Measurements from ENCODE around the gene WBP1L.

WBP1L gene

DNA sequence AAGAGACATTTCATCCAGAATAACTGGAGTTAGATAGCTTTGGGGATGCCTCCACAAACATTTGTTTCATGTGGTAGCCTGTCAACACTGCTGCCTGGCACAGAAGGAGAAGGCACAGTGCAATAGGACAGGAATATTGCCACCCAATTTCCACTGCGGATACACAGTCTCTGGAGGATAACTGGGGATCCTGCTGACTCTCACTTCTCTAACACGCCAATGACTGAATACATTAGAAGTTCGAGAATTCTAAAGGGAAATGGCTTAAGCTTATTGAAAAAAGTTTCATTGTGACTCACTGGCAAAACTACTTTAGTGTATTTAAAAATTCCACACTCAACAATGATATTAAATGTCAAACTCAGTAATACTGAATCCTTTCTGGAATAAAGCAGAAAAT, 42.5 kb upstream of the WBP1L start:
- TF ChIP-seq GLI2 (tag by site-specific recombination; IDR thresholded peaks at IDR 0.05; ENCODE audit: borderline replicate concordance, low read depth) (no peak), SP7 (tag by site-specific recombination; IDR thresholded peaks at IDR 0.05) (no peak), ZNF707 (tag by site-specific recombination; IDR thresholded peaks at IDR 0.05) (no peak)
- TF ChIP-seq, protein P1, sequence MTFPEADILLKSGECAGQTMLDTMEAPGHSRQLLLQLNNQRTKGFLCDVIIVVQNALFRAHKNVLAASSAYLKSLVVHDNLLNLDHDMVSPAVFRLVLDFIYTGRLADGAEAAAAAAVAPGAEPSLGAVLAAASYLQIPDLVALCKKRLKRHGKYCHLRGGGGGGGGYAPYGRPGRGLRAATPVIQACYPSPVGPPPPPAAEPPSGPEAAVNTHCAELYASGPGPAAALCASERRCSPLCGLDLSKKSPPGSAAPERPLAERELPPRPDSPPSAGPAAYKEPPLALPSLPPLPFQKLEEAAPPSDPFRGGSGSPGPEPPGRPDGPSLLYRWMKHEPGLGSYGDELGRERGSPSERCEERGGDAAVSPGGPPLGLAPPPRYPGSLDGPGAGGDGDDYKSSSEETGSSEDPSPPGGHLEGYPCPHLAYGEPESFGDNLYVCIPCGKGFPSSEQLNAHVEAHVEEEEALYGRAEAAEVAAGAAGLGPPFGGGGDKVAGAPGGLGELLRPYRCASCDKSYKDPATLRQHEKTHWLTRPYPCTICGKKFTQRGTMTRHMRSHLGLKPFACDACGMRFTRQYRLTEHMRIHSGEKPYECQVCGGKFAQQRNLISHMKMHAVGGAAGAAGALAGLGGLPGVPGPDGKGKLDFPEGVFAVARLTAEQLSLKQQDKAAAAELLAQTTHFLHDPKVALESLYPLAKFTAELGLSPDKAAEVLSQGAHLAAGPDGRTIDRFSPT (tag by site-specific recombination; IDR thresholded peaks at IDR 0.05): no peak
- TF ChIP-seq, protein P2, sequence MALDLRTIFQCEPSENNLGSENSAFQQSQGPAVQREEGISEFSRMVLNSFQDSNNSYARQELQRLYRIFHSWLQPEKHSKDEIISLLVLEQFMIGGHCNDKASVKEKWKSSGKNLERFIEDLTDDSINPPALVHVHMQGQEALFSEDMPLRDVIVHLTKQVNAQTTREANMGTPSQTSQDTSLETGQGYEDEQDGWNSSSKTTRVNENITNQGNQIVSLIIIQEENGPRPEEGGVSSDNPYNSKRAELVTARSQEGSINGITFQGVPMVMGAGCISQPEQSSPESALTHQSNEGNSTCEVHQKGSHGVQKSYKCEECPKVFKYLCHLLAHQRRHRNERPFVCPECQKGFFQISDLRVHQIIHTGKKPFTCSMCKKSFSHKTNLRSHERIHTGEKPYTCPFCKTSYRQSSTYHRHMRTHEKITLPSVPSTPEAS (tag by site-specific recombination; IDR thresholded peaks at IDR 0.05): no peak
- Histone ChIP-seq H3K4me3 (ENCODE audit: low read depth, low read length) (no peak overlapping the region), H3K9me3 (ENCODE audit: control insufficient read depth, insufficient read depth, low read depth, low read length) (no peaks in the 10 kb centered on the region), H3K36me3 (ENCODE audit: control insufficient read depth in 2 of 2, insufficient read depth in 1 of 2, low read length in 2 of 2) (peaks cover 8 to 33% of the 10 kb centered on the region in 2 experiments; a peak in 2 of 3 replicates), H3K27ac (ENCODE audit: extremely low read depth, low read depth, low read length) (no peak overlapping the region), H3K4me1 (ENCODE audit: control insufficient read depth, insufficient read depth, low read length) (no peaks in the 10 kb centered on the region)
- ChIA-PET POLR2A (interaction anchor here (1.1 kb wide), 1 partner anchor 14 kb away, joined by 5 read pairs; the partner anchor contains the start of genes ARL3 and SFXN2), CTCF (interaction anchor here (1.2 to 4.3 kb wide), 2 partner anchors 22 to 31 kb away, joined by 5 to 19 read pairs; no protein-coding TSS in a partner anchor)

DNA sequence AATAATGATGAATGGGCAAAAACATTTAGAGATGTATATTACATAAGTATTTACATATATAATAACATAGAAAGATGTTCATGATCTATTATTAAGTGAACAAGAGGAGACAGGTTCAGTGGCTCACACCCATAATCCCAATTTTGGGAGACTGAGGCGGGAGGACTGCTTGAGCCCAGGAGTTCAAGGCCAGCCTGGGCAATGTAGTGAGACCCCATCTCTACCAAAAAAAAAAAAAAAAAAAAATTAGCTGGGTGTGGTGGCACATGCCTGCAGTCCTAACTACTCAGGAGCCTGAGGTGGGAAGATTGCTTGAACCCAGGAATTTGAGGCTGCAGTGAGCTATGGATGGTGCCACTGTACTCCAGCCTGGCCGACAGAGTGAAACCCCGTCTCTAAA, 42.0 kb upstream of the WBP1L start:
- Histone ChIP-seq H3K27ac (ENCODE audit: extremely low read depth, low read depth, low read length) (no peak overlapping the region), H3K4me3 (ENCODE audit: low read depth, low read length) (no peak overlapping the region), H3K4me1 (ENCODE audit: control insufficient read depth, insufficient read depth, low read length) (no peaks in the 10 kb centered on the region), H3K36me3 (ENCODE audit: control insufficient read depth in 2 of 2, insufficient read depth in 1 of 2, low read length in 2 of 2) (peaks cover 8 to 29% of the 10 kb centered on the region in 2 experiments; a peak in 2 of 3 replicates), H3K9me3 (ENCODE audit: control insufficient read depth, insufficient read depth, low read depth, low read length) (no peaks in the 10 kb centered on the region)
- CTCF ChIA-PET: interaction anchor here (1.2 to 4.3 kb wide), 2 partner anchors 23 to 31 kb away, joined by 5 to 19 read pairs; no protein-coding TSS in a partner anchor
- TF ChIP-seq ZNF248 (tag by site-specific recombination; IDR thresholded peaks at IDR 0.05): no peak
- TF ChIP-seq ZNF121 (tag by site-specific recombination; IDR thresholded peaks at IDR 0.05): peak; percentile 91
- no peak for TF ChIP-seq ZNF555 (tag by site-specific recombination; conservative IDR thresholded peaks at IDR 0.05)
- POLR2A ChIA-PET: interaction anchor here (1.1 kb wide), 1 partner anchor 13 kb away, joined by 5 read pairs; the partner anchor contains the start of genes ARL3 and SFXN2

DNA sequence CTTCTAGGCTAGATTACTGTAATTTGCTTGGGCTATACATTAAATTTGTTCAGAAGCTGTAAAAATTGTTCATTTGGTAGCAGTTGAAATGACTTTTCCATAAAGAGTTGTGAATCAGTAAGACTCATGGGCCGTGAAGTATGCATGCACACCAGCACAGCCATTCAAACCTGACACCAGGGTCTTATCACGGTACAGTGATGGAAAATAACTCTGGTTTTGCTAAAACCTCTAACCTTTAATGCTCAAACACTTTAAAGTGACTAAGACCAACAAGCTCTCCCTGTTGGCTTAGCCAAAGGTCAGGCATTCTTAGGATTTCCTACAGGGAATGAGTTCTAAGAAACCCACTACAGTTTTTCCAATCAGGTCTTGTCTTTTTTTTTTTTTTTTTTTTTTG, 41.0 kb upstream of the WBP1L start:
- Histone ChIP-seq H3K4me1 (ENCODE audit: control insufficient read depth, insufficient read depth, low read length) (no peaks in the 10 kb centered on the region), H3K9me3 (ENCODE audit: control insufficient read depth, insufficient read depth, low read depth, low read length) (no peaks in the 10 kb centered on the region), H3K36me3 (ENCODE audit: control insufficient read depth in 2 of 2, insufficient read depth in 1 of 2, low read length in 2 of 2) (peaks cover 8 to 22% of the 10 kb centered on the region in 2 experiments; a peak in 2 of 3 replicates), H3K27ac (ENCODE audit: extremely low read depth, low read depth, low read length) (no peak overlapping the region), H3K4me3 (ENCODE audit: low read depth, low read length) (no peak overlapping the region)
- CTCF ChIA-PET: interaction anchor here (4.3 kb wide), 1 partner anchor 24 kb away, joined by 19 read pairs; no protein-coding TSS in a partner anchor
- TF ChIP-seq ZNF169 (tag by site-specific recombination; IDR thresholded peaks at IDR 0.05) (no peak), ZNF354C (tag by site-specific recombination; IDR thresholded peaks at IDR 0.05; ENCODE audit: borderline replicate concordance, low read depth) (no peak)
- TF ChIP-seq, protein P3, sequence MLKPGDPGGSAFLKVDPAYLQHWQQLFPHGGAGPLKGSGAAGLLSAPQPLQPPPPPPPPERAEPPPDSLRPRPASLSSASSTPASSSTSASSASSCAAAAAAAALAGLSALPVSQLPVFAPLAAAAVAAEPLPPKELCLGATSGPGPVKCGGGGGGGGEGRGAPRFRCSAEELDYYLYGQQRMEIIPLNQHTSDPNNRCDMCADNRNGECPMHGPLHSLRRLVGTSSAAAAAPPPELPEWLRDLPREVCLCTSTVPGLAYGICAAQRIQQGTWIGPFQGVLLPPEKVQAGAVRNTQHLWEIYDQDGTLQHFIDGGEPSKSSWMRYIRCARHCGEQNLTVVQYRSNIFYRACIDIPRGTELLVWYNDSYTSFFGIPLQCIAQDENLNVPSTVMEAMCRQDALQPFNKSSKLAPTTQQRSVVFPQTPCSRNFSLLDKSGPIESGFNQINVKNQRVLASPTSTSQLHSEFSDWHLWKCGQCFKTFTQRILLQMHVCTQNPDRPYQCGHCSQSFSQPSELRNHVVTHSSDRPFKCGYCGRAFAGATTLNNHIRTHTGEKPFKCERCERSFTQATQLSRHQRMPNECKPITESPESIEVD (tag by site-specific recombination; IDR thresholded peaks at IDR 0.05): 0 out of 2 replicates have a peak, but pooled peaks have one; percentile 26
- POLR2A ChIA-PET: interaction anchor here (0.7 kb wide), 1 partner anchor 177 kb away, joined by 3 read pairs; no protein-coding TSS in a partner anchor

DNA sequence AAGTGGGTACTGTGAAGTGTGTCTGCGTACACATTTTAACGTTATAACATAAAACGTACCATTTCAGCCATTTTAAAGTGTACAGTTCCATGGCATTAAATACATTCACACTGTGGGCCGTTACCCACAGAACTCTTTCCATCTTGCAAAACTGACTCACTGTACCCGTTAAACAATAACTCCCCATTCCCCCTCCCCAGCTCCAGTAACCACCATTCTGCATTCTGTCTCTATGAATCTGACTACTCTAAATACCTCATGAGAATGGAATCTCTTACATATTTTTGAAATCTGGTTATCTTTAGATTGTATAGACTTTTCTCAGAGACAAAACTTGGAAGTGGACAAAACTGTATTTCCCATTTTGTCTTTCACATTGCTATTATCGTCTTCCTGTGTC, 38.8 kb upstream of the WBP1L start:
- H3K36me3 ChIP-seq (ENCODE audit: control insufficient read depth in 2 of 2, insufficient read depth in 1 of 2, low read length in 2 of 2): peaks cover 5 to 7% of the 10 kb centered on the region in 2 experiments; a peak in 2 of 3 replicates
- H3K27ac ChIP-seq (ENCODE audit: extremely low read depth, low read depth, low read length): no peak overlapping the region
- ChIA-PET CTCF (interaction anchor here (0.7 to 1.3 kb wide), 3 partner anchors 8 to 197 kb away, joined by 3 read pairs; partner anchors contain the start of gene ARL3), POLR2A (interaction anchor here (0.6 kb wide), 1 partner anchor 196 kb away, joined by 4 read pairs; no protein-coding TSS in a partner anchor)
- H3K4me3 ChIP-seq (ENCODE audit: low read depth, low read length): no peak overlapping the region
- no peaks in the 10 kb centered on the region for H3K4me1 ChIP-seq (ENCODE audit: control insufficient read depth, insufficient read depth, low read length)
- no peaks in the 10 kb centered on the region for H3K9me3 ChIP-seq (ENCODE audit: control insufficient read depth, insufficient read depth, low read depth, low read length)
- no peak for TF ChIP-seq ZFHX2 (tag by site-specific recombination; conservative IDR thresholded peaks at IDR 0.05)
- TF ChIP-seq ZNF37A (tag by site-specific recombination; IDR thresholded peaks at IDR 0.05): no peak
- no peak for TF ChIP-seq ZNF16 (tag by site-specific recombination; IDR thresholded peaks at IDR 0.05; ENCODE audit: low read depth)
- TF ChIP-seq ZNF501 (tag by site-specific recombination; IDR thresholded peaks at IDR 0.05): no peak
- TF ChIP-seq ZNF560 (tag by site-specific recombination; IDR thresholded peaks at IDR 0.05; ENCODE audit: borderline replicate concordance): no peak
- no peak for TF ChIP-seq ZNF473 (tag by site-specific recombination; IDR thresholded peaks at IDR 0.05)
- TF ChIP-seq ZBTB7A (tag by site-specific recombination; IDR thresholded peaks at IDR 0.05; ENCODE audit: low read depth): no peak
- TF ChIP-seq, protein P4, sequence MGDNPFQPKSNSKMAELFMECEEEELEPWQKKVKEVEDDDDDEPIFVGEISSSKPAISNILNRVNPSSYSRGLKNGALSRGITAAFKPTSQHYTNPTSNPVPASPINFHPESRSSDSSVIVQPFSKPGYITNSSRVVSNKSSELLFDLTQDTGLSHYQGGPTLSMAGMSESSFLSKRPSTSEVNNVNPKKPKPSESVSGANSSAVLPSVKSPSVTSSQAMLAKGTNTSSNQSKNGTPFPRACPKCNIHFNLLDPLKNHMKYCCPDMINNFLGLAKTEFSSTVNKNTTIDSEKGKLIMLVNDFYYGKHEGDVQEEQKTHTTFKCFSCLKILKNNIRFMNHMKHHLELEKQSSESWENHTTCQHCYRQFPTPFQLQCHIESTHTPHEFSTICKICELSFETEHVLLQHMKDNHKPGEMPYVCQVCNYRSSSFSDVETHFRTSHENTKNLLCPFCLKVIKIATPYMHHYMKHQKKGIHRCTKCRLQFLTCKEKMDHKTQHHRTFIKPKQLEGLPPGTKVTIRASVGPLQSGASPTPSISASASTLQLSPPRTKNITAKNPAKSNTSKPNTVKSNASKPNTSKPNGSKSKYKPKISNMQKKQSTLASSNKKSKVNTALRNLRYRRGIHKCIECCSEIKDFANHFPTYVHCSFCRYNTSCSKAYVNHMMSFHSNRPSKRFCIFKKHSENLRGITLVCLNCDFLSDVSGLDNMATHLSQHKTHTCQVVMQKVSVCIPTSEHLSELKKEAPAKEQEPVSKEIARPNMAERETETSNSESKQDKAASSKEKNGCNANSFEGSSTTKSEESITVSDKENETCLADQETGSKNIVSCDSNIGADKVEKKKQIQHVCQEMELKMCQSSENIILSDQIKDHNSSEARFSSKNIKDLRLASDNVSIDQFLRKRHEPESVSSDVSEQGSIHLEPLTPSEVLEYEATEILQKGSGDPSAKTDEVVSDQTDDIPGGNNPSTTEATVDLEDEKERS (tag by site-specific recombination; IDR thresholded peaks at IDR 0.05): no peak
